Measurements from ENCODE around the gene TMEM150A.

The TMEM150A gene

DNA sequence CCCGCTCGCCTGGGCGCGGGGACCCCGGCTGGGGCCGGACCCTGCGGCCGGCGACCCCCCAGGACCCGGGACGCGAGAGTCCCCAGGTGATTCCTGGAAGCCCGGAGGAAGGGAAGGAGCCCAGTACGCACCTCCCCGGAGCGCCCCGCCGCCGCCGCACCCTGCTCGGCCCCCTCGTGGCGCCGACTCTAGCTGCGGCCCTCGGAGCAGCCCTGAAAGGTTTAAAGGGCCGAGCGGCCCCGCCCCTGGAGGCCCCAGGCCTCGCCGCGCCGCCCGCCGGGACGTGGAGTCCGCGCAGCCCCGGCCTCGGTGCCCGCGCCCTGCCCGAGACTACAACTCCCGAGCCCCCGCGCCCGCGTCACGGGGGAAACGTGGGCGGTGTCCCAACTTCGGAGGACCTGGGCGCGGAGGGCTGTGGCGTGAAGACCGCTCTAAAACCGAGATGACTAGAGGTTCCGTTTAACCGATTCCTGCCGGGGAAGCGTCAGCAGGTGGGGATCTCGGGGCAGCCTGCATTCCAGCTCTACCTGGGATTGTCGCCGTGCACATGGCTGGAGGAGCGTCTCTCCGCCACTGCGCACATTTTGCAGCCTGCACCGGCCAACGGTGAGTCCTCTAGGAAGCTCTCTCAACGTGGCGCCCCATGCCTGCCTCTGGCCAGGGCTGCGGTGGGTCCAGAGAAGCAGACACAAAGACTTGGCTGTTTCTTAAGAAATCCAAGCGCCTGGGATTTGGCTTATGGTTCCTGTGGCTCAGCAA lies at the start of gene TMEM150A:
Gene TMEM150A, minus strand, starts transcription at position 223 of the 759 bp plus-strand sequence. CDS start 750 bp downstream, outside the sequence.
- H3K4me1 ChIP-seq: peaks cover 22 to 65% (median 39%) of the 10 kb centered on the region in 10 experiments
- peaks cover 0 to 54% (median 32%) of the 10 kb centered on the region in 11 experiments; a peak in 13 of 22 replicates for H4K20me1 ChIP-seq
- peaks cover 25 to 58% (median 45%) of the 10 kb centered on the region in 11 experiments for H3K36me3 ChIP-seq
- H3K4me3 ChIP-seq: peak within 1 kb of the TSS; percentile 71 to 85 (median 77)
- no peak for TF ChIP-seq Cebpa-rat (IDR thresholded peaks at IDR 0.05)
- H3K9ac ChIP-seq: peak within 1 kb of the TSS; percentile 74 to 91 (median 82)
- H3K4me2 ChIP-seq: peak within 1 kb of the TSS; percentile 88 to 99 (median 95)
- peak within 1 kb of the TSS; percentile 52 to 75 (median 66) for H3K27ac ChIP-seq
- no peaks in the 10 kb centered on the region for H3K9me3 ChIP-seq (replicated peaks in 1 of 11)
- no peaks in the 10 kb centered on the region for H3K27me3 ChIP-seq

- Histone ChIP-seq H3K4me2 (no peak overlapping the region), H3K27me3 (no peaks in the 10 kb centered on the region), H3K27ac (no peak overlapping the region), H4K20me1 (peaks cover 9 to 38% (median 24%) of the 10 kb centered on the region in 11 experiments; a peak in 18 of 22 replicates), H3K4me3 (no peak overlapping the region), H3K9me3 (replicated peaks in 1 of 11) (no peaks in the 10 kb centered on the region), H3K4me1 (peaks cover 10 to 25% (median 17%) of the 10 kb centered on the region in 10 experiments), H3K36me3 (peaks cover 86 to 100% (median 99%) of the 10 kb centered on the region in 11 experiments), H3K9ac (no peak overlapping the region; a peak in 1 of 22 replicates)
- no peak for TF ChIP-seq Cebpa-rat (IDR thresholded peaks at IDR 0.05)
These were observed 49.6 kb upstream of the TMEM150A start for GRCh38 chr2:85652056-85652455.

DNA sequence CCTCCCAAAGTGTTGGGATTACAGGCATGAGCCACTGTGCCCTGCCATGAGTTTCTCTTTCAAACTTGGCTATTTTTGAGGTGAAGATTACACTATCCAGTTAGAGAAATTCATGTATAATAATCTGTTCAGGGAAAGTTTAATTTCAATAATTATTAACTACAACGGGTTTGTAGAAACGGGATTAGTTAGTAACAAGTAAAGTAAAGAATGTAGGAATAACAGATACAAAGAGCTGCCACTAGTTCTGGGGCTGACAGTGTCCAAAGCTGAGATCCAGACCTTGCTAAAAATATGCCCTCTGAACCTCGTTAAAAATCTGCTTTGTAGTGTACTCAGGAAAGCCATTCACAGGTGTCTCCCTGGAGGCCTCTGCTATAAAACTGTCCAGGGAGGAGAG lies 48.6 kb upstream of the TMEM150A start:
- Histone ChIP-seq H3K27ac (no peak overlapping the region), H3K9me3 (replicated peaks in 1 of 11) (no peaks in the 10 kb centered on the region), H3K4me1 (peaks cover 10 to 28% (median 21%) of the 10 kb centered on the region in 10 experiments), H3K27me3 (no peaks in the 10 kb centered on the region), H3K4me2 (no peak overlapping the region), H3K36me3 (peaks cover 89 to 100% (median 99%) of the 10 kb centered on the region in 11 experiments), H4K20me1 (peaks cover 9 to 48% (median 29%) of the 10 kb centered on the region in 11 experiments; a peak in 18 of 22 replicates), H3K4me3 (no peak overlapping the region), H3K9ac (no peak overlapping the region)
- no peak for TF ChIP-seq Cebpa-rat (IDR thresholded peaks at IDR 0.05)

GRCh38 chr2:85650456-85650855 lies 48.0 kb upstream of the TMEM150A start:
- TF ChIP-seq Cebpa-rat (IDR thresholded peaks at IDR 0.05): no peak
- Histone ChIP-seq H3K27ac (no peak overlapping the region), H3K9ac (no peak overlapping the region), H3K9me3 (replicated peaks in 1 of 11) (no peaks in the 10 kb centered on the region), H3K4me3 (no peak overlapping the region), H3K36me3 (peaks cover 92 to 100% (median 99%) of the 10 kb centered on the region in 11 experiments), H3K27me3 (no peaks in the 10 kb centered on the region), H3K4me2 (no peak overlapping the region), H3K4me1 (peaks cover 10 to 28% (median 21%) of the 10 kb centered on the region in 10 experiments), H4K20me1 (peaks cover 9 to 54% (median 32%) of the 10 kb centered on the region in 11 experiments; a peak in 18 of 22 replicates)

- Histone ChIP-seq H3K4me3 (no peak overlapping the region), H3K4me2 (no peak overlapping the region), H3K27me3 (no peaks in the 10 kb centered on the region), H3K9me3 (replicated peaks in 1 of 11) (no peaks in the 10 kb centered on the region), H3K27ac (no peak overlapping the region), H3K4me1 (peaks cover 10 to 28% (median 21%) of the 10 kb centered on the region in 10 experiments), H3K36me3 (peaks cover 95 to 100% (median 100%) of the 10 kb centered on the region in 11 experiments), H3K9ac (no peak overlapping the region), H4K20me1 (peaks cover 9 to 64% (median 40%) of the 10 kb centered on the region in 11 experiments; a peak in 18 of 22 replicates)
- no peak for TF ChIP-seq Cebpa-rat (IDR thresholded peaks at IDR 0.05)
These were observed 47.0 kb upstream of the TMEM150A start for GRCh38 chr2:85649201-85650190.

GRCh38 chr2:85648619-85649018 lies 46.1 kb upstream of the TMEM150A start:
- H3K4me2 ChIP-seq: peak overlapping the region in 4 of 11 experiments; percentile 3 to 35 (median 18); a peak in 3 of 22 replicates

DNA sequence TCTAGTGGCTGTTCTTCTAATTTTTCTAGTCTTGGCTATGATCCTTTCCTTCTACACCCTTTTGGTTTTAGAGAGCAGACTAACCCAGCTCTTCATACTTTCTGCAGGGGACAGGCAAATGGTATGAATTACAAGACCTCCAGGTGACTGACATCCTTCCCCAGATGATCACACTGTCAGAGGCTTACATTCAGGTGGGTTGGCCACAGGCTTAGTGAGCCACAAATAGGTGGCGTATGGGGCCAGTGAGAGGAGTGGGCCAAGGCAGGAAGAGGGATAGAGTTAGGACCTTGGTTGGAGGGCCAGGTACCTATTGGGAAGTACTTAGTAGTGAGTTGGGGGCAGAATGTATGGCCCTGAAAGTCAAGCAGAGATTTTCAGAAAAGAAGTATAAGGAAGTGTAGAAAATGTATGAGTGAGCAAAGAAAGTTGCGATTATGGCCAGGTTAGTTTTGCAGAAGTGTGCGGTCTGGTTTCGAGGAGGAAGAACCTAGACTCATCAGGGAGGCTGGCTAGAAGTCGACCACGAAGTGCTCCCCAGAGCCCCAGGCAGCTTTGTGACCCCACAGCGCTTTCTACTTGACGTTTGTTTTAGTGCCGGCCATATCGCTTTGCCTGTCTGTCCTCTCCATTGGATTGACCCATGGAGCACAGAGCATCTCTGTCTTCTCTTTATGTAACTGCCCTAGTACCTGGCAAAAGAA lies 45.5 kb upstream of the TMEM150A start:
- H3K4me3 ChIP-seq: no peak overlapping the region
- peak overlapping the region in 4 of 11 experiments; percentile 7 to 28 (median 20); a peak in 4 of 22 replicates for H3K9ac ChIP-seq
- H3K4me2 ChIP-seq: peak overlapping the region in 9 of 11 experiments; percentile 1 to 44 (median 35); a peak in 15 of 22 replicates
- H3K9me3 ChIP-seq (replicated peaks in 1 of 11): no peaks in the 10 kb centered on the region
- peaks cover 9 to 67% (median 52%) of the 10 kb centered on the region in 11 experiments; a peak in 19 of 22 replicates for H4K20me1 ChIP-seq
- no peak for TF ChIP-seq Cebpa-rat (IDR thresholded peaks at IDR 0.05)
- H3K4me1 ChIP-seq: peaks cover 10 to 23% (median 19%) of the 10 kb centered on the region in 10 experiments
- H3K36me3 ChIP-seq: peaks cover 98 to 100% (median 100%) of the 10 kb centered on the region in 11 experiments
- H3K27ac ChIP-seq: peak overlapping the region in 2 of 11 experiments; percentile 21; a peak in 3 of 22 replicates
- no peaks in the 10 kb centered on the region for H3K27me3 ChIP-seq

More at GRCh38 chr2:85648619-85649018, 46.1 kb upstream of the TMEM150A start:
- H4K20me1 ChIP-seq: peaks cover 9 to 67% (median 46%) of the 10 kb centered on the region in 11 experiments; a peak in 19 of 22 replicates
- H3K9me3 ChIP-seq (replicated peaks in 1 of 11): no peaks in the 10 kb centered on the region
- H3K4me3 ChIP-seq: no peak overlapping the region
- H3K27me3 ChIP-seq: no peaks in the 10 kb centered on the region
- H3K36me3 ChIP-seq: peaks cover 98 to 100% (median 100%) of the 10 kb centered on the region in 11 experiments
- H3K27ac ChIP-seq: peak overlapping the region in 2 of 11 experiments; percentile 21; a peak in 3 of 22 replicates
- H3K9ac ChIP-seq: no peak overlapping the region
- TF ChIP-seq Cebpa-rat (IDR thresholded peaks at IDR 0.05): no peak
- H3K4me1 ChIP-seq: peaks cover 10 to 23% (median 19%) of the 10 kb centered on the region in 10 experiments

DNA sequence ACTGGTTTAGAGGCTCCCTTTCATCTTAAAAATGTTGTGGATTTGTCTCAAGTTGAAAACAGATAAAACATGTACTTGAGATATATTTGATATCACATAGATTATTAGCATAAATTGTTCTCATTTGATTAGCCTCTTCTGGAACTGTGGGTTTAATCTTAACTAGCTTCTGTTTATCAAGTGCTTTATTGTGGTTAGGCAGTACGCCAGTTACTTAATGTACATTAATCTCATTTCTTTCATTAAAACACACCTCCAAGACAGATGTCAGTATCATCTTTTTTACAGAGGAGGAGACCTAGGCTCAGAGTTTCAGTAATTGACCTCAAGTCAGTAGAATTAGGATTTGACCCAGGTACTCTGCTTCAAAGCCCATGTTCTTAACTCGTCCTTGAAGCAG lies 43.7 kb upstream of the TMEM150A start:
- Histone ChIP-seq H3K9me3 (replicated peaks in 1 of 11) (no peaks in the 10 kb centered on the region), H3K4me2 (no peak overlapping the region), H3K36me3 (peaks cover 98 to 100% (median 100%) of the 10 kb centered on the region in 11 experiments), H3K4me1 (peaks cover 10 to 23% (median 19%) of the 10 kb centered on the region in 10 experiments), H4K20me1 (peaks cover 9 to 85% (median 59%) of the 10 kb centered on the region in 11 experiments; a peak in 19 of 22 replicates), H3K9ac (no peak overlapping the region), H3K27me3 (no peaks in the 10 kb centered on the region), H3K27ac (no peak overlapping the region), H3K4me3 (no peak overlapping the region)
- TF ChIP-seq Cebpa-rat (IDR thresholded peaks at IDR 0.05): no peak
